ENCODE results near the gene OSBP2. TPM values are rescaled to one million over a fixed set of nuclear protein-coding genes. Genes with fewer than 3 reads are reported as not detected.

OSBP2 gene
- total RNA-seq, 2 experiments from 2014 or later: 1.2 to 1.6 TPM

DNA sequence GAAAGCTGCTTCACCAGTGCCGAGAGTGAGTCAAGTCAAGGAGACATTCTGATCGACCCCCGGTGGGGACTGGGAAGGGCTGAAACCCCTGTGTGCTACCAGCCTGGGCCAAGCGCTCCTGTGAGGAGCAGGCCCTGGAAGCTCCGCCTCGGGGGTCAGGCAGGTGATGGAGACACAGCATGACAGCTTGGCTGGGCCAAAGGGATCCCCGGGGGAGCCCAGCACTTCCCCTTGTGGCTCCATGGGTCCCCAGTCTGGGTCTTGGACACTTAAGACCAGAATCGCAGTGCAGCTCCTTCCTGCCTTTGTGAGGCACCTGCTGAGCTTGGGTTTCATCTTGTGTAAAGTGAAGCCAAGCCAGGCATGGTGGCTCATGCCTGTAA lies 184.7 kb downstream of the OSBP2 start:
- Histone ChIP-seq H3K4me1 (ENCODE audit: insufficient read depth, low read length) (no peaks in the 10 kb centered on the region), H3K36me3 (ENCODE audit: insufficient read depth, low read length) (no peaks in the 10 kb centered on the region), H3K4me3 (ENCODE audit: low read length) (no peak overlapping the region), H3K27ac (ENCODE audit: low read depth in 1 of 2, low read length in 2 of 2) (no peak overlapping the region), H3K27me3 (ENCODE audit: control insufficient read depth in 1 of 2, insufficient read depth in 2 of 2, low read length in 2 of 2) (no peaks in the 10 kb centered on the region), H3K9me3 (ENCODE audit: control insufficient read depth in 1 of 2, insufficient read depth in 1 of 2, low read length in 2 of 2) (no peaks in the 10 kb centered on the region)
- no peaks in the 10 kb centered on the region for H3K27me3 Mint-ChIP-seq
- ATAC-seq (ENCODE audit: poor library complexity) (no peak), DNase-seq (no peak)
- CTCF ChIA-PET: no interaction called here
- TF ChIP-seq, protein P1, sequence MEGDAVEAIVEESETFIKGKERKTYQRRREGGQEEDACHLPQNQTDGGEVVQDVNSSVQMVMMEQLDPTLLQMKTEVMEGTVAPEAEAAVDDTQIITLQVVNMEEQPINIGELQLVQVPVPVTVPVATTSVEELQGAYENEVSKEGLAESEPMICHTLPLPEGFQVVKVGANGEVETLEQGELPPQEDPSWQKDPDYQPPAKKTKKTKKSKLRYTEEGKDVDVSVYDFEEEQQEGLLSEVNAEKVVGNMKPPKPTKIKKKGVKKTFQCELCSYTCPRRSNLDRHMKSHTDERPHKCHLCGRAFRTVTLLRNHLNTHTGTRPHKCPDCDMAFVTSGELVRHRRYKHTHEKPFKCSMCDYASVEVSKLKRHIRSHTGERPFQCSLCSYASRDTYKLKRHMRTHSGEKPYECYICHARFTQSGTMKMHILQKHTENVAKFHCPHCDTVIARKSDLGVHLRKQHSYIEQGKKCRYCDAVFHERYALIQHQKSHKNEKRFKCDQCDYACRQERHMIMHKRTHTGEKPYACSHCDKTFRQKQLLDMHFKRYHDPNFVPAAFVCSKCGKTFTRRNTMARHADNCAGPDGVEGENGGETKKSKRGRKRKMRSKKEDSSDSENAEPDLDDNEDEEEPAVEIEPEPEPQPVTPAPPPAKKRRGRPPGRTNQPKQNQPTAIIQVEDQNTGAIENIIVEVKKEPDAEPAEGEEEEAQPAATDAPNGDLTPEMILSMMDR (IDR thresholded peaks at IDR 0.05): no peak
- intact Hi-C loops (cut with DNase I, micrococcal nuclease): no loop called here
- POLR2A ChIA-PET: no interaction called here
- no peak overlapping the region for H3K4me3 Mint-ChIP-seq
- H3K36me3 Mint-ChIP-seq (ENCODE audit: low read depth): no peaks in the 10 kb centered on the region
- H3K4me1 Mint-ChIP-seq (ENCODE audit: low read depth): no peaks in the 10 kb centered on the region
- H3K9me3 Mint-ChIP-seq: no peaks in the 10 kb centered on the region
- H3K27ac Mint-ChIP-seq: no peak overlapping the region

DNA sequence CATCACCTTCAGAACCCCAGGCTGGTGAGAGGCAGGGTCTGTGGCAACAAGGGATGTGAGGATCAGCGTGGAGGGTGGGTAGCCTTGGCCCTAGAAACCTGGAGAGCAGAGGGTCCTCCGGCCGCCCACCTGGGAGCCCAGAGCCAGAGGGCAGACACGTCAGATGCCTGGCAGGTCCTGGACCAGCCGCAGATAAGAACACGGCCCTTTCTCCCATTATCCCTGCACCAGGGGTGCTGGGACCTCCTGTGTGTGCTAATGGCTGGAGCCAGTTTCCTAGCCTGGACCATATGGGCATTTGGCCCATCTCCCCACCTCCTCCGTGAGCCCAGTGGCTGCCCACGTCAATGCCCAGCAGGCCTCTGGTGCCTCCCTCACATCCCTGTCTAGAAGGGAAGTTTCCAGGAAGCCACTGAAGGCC lies 185.5 kb downstream of the OSBP2 start:
- Mint-ChIP-seq H3K27ac (no peak overlapping the region), H3K27me3 (no peaks in the 10 kb centered on the region), H3K4me3 (no peak overlapping the region), H3K9me3 (no peaks in the 10 kb centered on the region), H3K36me3 (ENCODE audit: low read depth) (no peaks in the 10 kb centered on the region), H3K4me1 (ENCODE audit: low read depth) (no peaks in the 10 kb centered on the region)
- intact Hi-C loops (cut with DNase I, micrococcal nuclease): no loop called here
- TF ChIP-seq, protein P1 (IDR thresholded peaks at IDR 0.05): no peak
- Histone ChIP-seq H3K27ac (ENCODE audit: low read depth in 1 of 2, low read length in 2 of 2) (no peak overlapping the region), H3K27me3 (ENCODE audit: control insufficient read depth in 1 of 2, insufficient read depth in 2 of 2, low read length in 2 of 2) (no peaks in the 10 kb centered on the region), H3K4me3 (ENCODE audit: low read length) (no peak overlapping the region), H3K4me1 (ENCODE audit: insufficient read depth, low read length) (no peaks in the 10 kb centered on the region), H3K36me3 (ENCODE audit: insufficient read depth, low read length) (no peaks in the 10 kb centered on the region), H3K9me3 (ENCODE audit: control insufficient read depth in 1 of 2, insufficient read depth in 1 of 2, low read length in 2 of 2) (no peaks in the 10 kb centered on the region)
- ATAC-seq (ENCODE audit: poor library complexity) (no peak), DNase-seq (no peak)
- ChIA-PET CTCF (no interaction called here), POLR2A (no interaction called here)

DNA sequence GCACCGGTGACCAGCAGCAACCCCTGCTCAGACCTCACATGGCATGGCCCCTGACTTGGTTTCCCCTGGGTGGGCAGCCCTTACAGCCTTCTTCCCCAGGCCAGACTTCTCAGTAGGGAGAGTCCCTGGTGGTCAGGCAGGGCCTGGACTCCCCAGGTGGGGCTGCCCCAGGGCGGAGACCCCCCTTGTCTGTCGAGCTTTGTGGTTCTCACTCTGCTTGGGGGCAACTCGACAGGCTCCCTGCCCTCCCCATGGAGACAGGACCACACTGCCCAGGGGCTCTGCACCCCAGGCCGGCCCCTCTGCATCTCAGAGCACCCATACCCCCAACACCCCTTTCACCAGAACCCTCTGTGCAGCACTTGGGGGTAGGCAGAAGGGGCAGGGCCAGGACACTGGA lies 186.2 kb downstream of the OSBP2 start:
- DNase-seq (no peak), ATAC-seq (ENCODE audit: poor library complexity) (no peak)
- no peak overlapping the region for H3K27ac ChIP-seq (ENCODE audit: low read depth in 1 of 2, low read length in 2 of 2)
- H3K36me3 ChIP-seq (ENCODE audit: insufficient read depth, low read length): no peaks in the 10 kb centered on the region
- Mint-ChIP-seq H3K4me1 (ENCODE audit: low read depth) (no peaks in the 10 kb centered on the region), H3K4me3 (no peak overlapping the region), H3K27me3 (no peaks in the 10 kb centered on the region), H3K36me3 (ENCODE audit: low read depth) (no peaks in the 10 kb centered on the region), H3K27ac (no peak overlapping the region), H3K9me3 (no peaks in the 10 kb centered on the region)
- H3K4me1 ChIP-seq (ENCODE audit: insufficient read depth, low read length): no peaks in the 10 kb centered on the region
- no peaks in the 10 kb centered on the region for H3K9me3 ChIP-seq (ENCODE audit: control insufficient read depth in 1 of 2, insufficient read depth in 1 of 2, low read length in 2 of 2)
- intact Hi-C loops (cut with DNase I, micrococcal nuclease): no loop called here
- ChIA-PET CTCF (no interaction called here), POLR2A (no interaction called here)
- H3K27me3 ChIP-seq (ENCODE audit: control insufficient read depth in 1 of 2, insufficient read depth in 2 of 2, low read length in 2 of 2): no peaks in the 10 kb centered on the region
- no peak overlapping the region for H3K4me3 ChIP-seq (ENCODE audit: low read length)
- TF ChIP-seq, protein P1 (IDR thresholded peaks at IDR 0.05): no peak
